ENCODE data around the gene CSMD2.

The CSMD2 gene

DNA sequence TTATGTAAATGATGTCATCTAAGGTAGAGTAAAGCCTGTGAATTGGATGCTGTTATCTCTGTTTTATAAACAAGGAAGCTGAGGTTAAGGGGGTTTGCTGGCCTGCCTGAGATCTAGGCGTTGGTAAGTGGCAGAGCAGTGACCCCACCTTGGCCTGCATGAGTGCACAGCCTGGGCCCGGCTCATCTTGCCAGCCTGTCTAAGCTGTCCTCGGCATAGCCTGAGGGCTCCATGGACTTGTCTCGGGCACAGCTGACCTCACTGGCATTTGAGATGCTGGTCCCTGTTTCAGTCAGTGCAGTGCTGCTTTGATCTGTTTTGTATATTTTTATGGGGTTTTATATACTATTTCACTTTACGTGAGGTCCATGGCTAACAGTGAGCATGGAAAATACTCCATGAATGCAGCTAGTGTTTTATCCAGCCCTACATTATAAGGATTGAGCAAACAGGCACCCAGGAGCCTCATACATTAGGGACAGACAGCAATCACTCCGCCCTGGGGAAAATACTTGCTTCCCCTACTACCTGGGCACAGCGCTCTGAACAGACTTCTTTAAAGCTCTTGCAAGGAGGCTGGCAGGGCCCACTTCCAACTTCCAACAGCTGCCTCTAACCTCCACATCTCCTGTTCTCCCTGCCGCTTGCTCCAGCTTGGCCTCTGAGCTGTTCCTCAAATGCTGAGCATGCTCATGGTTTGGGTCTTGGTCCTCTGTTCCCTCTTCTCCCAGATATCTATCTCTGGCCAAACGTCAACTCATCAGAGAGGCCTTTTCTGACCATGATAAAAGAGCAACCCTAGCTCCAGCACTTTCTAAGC, 451.8 kb downstream of the CSMD2 start:
- no peak for DNase-seq (ENCODE audit: low read depth)
- H3K4me3 ChIP-seq (ENCODE audit: low read length), result no peak overlapping the region
- no peak for TF ChIP-seq CTCF (conservative IDR thresholded peaks at IDR 0.05; ENCODE audit: low read length)

DNA sequence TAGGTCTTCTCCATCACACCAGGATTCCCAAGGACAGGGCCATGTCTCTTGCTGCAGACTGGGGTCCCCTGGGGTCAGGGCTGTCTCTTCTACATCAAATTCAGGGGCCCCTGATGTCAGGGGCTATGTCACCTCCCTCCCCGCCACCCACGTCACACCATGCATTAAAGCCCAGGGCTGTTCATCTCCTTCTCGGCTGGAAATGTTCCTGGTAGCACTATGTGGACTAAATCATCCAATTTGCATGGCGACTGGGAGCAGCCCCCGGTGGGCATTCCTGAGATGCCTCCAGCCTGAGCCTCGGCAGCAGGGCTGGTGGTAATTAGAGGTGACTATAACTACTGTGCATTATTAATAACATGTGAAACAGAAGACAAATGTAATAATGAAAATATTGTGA, 452.8 kb downstream of the CSMD2 start:
- no peak for TF ChIP-seq CTCF (conservative IDR thresholded peaks at IDR 0.05; ENCODE audit: low read length)
- DNase-seq (ENCODE audit: low read depth), result no peak
- H3K4me3 ChIP-seq (ENCODE audit: low read length), result no peak overlapping the region

GRCh38 chr1:33711511-33711910, 453.5 kb downstream of the CSMD2 start:
- no peak for TF ChIP-seq CTCF (conservative IDR thresholded peaks at IDR 0.05; ENCODE audit: low read length)
- no peak overlapping the region for H3K4me3 ChIP-seq (ENCODE audit: low read length)
- DNase-seq (ENCODE audit: low read depth), result no peak

GRCh38 chr1:33710967-33711366, 454.1 kb downstream of the CSMD2 start:
- no peak overlapping the region for H3K4me3 ChIP-seq (ENCODE audit: low read length)
- DNase-seq (ENCODE audit: low read depth), result peak; percentile 29
- no peak for TF ChIP-seq CTCF (conservative IDR thresholded peaks at IDR 0.05; ENCODE audit: low read length)

- no peak overlapping the region for H3K4me3 ChIP-seq (ENCODE audit: low read length)
- DNase-seq (ENCODE audit: low read depth), result peak; percentile 31
- TF ChIP-seq CTCF (conservative IDR thresholded peaks at IDR 0.05; ENCODE audit: low read length), result no peak
Measured at GRCh38 chr1:33709783-33710718, 455.0 kb downstream of the CSMD2 start.

- no peak for DNase-seq (ENCODE audit: low read depth)
- H3K4me3 ChIP-seq (ENCODE audit: low read length), result no peak overlapping the region
- TF ChIP-seq CTCF (conservative IDR thresholded peaks at IDR 0.05; ENCODE audit: low read length), result no peak
Measured at GRCh38 chr1:33709174-33709782, 455.8 kb downstream of the CSMD2 start.

Data from AG10803 (cell line).